HCT116 (cell line): ENCODE data around the gene PCDH9.

Experiments
- EGR1 ChIP-seq: IDR thresholded peaks from 2 replicates; pipeline ENCODE4 v1.6.1; 2012; ENCODE audit warnings: low read depth
- EZH2 ChIP-seq: fragments of 200-600 bp; sonication (generic); IDR thresholded peaks from 2 replicates; pipeline ENCODE4 v1.6.1; 2017; ENCODE audit warnings: antibody characterized with exemption, mixed run types
- POLR2A ChIP-seq: IDR thresholded peaks from 2 replicates; pipeline ENCODE4 v1.7.0; 2011; ENCODE audit warnings: borderline replicate concordance; ENCODE audit not compliant: insufficient read depth, insufficient read length; ENCODE audit errors: extremely low read depth
- ZNF274 ChIP-seq: fragments of 200-500 bp; sonication (Bioruptor generic); IDR thresholded peaks from 2 replicates; pipeline ENCODE4 v1.6.1; 2014; ENCODE audit warnings: mild to moderate bottlenecking, low read depth, low read length, inconsistent platforms
- TF ChIP-seq, protein P1 (sequence below), 3 experiments: fragments of 200-600 bp in 1 of 3; sonication (generic) in 1 of 3; IDR thresholded peaks in 2 of 3; conservative IDR thresholded peaks in 1 of 3; 2 replicates each; pipeline ENCODE4 v1.5.1; 2012 to 2017; ENCODE audit warnings: low read depth in 2 of 3, low read length in 2 of 3, antibody characterized with exemption in 1 of 3, borderline replicate concordance in 1 of 3, control low read depth in 1 of 3, mild to moderate bottlenecking in 1 of 3, mixed read lengths in 1 of 3, mixed run types in 1 of 3, moderate library complexity in 1 of 3; ENCODE audit not compliant: insufficient read depth in 1 of 3
- TF ChIP-seq, protein P2 (sequence below): IDR thresholded peaks from 2 replicates; pipeline ENCODE4 v1.6.1; 2012

DNA sequence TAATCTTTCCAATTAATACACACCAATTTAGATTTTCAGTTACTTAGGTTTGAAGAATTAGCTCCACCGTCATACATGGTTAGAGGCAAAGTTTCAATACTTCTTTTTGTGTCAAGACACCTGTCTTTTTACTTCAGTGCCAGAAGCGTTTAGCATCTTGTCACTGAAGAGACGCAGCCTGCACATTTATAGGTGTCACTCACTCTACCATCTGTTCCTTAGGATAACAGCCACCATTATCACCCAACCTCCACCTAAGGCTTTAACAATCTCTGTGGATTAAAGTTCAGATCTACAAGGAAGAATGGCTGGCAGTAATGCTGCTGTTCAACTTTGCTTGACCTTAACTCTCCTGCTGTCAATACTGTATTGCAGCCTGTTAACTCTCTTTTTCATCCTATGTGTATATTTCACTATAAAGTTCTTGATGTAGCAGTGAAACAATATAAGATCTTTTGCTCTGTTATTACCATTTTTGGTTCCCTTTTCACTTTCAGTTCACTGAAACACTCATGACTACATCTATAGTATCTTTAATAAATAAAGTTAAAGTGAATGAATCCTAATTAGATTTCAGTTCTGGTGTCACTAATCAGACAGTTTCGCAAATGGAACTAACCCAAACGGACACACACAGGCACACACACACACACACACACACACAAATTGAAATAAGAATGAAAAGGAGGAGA is 435.6 kb downstream of the PCDH9 start:
- TF ChIP-seq POLR2A = no peak
- TF ChIP-seq, protein P1, sequence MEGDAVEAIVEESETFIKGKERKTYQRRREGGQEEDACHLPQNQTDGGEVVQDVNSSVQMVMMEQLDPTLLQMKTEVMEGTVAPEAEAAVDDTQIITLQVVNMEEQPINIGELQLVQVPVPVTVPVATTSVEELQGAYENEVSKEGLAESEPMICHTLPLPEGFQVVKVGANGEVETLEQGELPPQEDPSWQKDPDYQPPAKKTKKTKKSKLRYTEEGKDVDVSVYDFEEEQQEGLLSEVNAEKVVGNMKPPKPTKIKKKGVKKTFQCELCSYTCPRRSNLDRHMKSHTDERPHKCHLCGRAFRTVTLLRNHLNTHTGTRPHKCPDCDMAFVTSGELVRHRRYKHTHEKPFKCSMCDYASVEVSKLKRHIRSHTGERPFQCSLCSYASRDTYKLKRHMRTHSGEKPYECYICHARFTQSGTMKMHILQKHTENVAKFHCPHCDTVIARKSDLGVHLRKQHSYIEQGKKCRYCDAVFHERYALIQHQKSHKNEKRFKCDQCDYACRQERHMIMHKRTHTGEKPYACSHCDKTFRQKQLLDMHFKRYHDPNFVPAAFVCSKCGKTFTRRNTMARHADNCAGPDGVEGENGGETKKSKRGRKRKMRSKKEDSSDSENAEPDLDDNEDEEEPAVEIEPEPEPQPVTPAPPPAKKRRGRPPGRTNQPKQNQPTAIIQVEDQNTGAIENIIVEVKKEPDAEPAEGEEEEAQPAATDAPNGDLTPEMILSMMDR (IDR thresholded peaks at IDR 0.05 in 2 of 3, conservative IDR thresholded peaks at IDR 0.05 in 1 of 3; ENCODE audit: borderline replicate concordance in 1 of 3, insufficient read depth in 1 of 3, low read depth in 2 of 3, low read length in 2 of 3) = no peak
- TF ChIP-seq ZNF274 = no peak
- TF ChIP-seq EZH2 = no peak
- TF ChIP-seq, protein P2, sequence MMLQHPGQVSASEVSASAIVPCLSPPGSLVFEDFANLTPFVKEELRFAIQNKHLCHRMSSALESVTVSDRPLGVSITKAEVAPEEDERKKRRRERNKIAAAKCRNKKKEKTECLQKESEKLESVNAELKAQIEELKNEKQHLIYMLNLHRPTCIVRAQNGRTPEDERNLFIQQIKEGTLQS = no peak
- TF ChIP-seq EGR1 = no peak
